HG03280 (cell line): ENCODE data around the gene SLC4A5.

Experiments used
- ATAC-seq: cut with Tn5 transposase; IDR thresholded peaks from one replicate; pipeline ENCODE4 v1.9.1; 2021; ENCODE audit warnings: mild to moderate bottlenecking, moderate library complexity; ENCODE audit not compliant: unreplicated experiment

SLC4A5 gene

GRCh38 chr2:74177696-74178095, 165.5 kb downstream of the SLC4A5 start:
- ATAC-seq = no peak

DNA sequence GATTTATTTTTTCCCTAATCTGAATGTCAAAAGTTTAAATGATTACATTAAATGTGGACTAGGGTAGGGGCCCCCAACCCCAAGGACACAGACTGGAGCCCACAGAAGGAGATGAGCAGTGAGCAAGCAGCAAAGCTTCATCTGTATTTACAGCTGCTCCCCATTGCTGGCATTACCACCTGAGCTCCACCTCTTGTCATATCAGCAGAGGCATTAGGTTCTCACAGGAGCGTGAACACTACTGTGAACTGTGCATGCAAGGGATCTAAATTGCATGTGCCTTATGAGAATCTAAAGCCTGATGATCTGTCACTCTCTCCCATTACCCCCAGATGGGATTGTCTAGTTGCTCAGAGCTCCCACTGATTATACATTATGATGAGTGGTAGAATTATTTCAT, 168.3 kb downstream of the SLC4A5 start:
- no peak for ATAC-seq

DNA sequence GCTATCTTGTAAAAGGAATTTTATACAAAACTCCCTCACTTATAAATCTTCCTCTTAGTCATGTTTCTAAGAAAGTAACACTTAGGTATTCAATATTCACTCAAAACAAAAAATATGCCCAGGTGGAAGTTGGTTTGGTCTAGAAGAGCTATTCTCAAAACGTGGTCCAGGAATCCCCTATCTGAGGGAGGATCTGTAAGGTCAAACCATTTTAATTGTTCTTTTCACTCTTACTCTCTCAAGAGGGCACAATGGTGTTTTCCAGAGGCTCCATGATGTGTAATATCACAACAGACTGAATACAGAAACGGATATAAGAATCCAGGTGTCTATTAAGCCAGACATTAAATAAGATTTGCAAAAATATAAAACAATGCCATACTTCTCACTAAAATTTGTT, 174.5 kb downstream of the SLC4A5 start:
- no peak for ATAC-seq
